HUES64 (cell line): ENCODE data around the gene PDP2.
"Not testable (repeated sequence)": the region's sequence is repeated elsewhere in the genome, so short reads cannot be mapped to it uniquely, and the experiment has no call there.

Experiments
- H3K27ac ChIP-seq: 2 replicates; pipeline ENCODE4 v1.7.0; 2013; ENCODE audit warnings: low read depth, low read length, inconsistent platforms
- H3K27me3 ChIP-seq: 2 replicates; pipeline ENCODE4 v1.6.1; 2013; ENCODE audit warnings: mild to moderate bottlenecking, low read length; ENCODE audit not compliant: insufficient read depth
- H3K36me3 ChIP-seq: 2 replicates; pipeline ENCODE4 v1.6.1; 2013; ENCODE audit warnings: mild to moderate bottlenecking, low read length; ENCODE audit not compliant: insufficient read depth
- H3K4me1 ChIP-seq: 2 replicates; pipeline ENCODE4 v1.6.1; 2013; ENCODE audit warnings: mild to moderate bottlenecking, low read length, moderate library complexity; ENCODE audit not compliant: insufficient read depth
- H3K4me3 ChIP-seq: 2 replicates; pipeline ENCODE4 v1.5.1; 2013; ENCODE audit warnings: mild to moderate bottlenecking, low read length, moderate library complexity
- H3K9ac ChIP-seq: 2 replicates; pipeline ENCODE4 v1.6.1; 2013; ENCODE audit warnings: mild to moderate bottlenecking, low read depth, low read length
- H3K9me3 ChIP-seq: 2 replicates; pipeline ENCODE4 v1.6.1; 2013; ENCODE audit warnings: low read depth, low read length; ENCODE audit not compliant: insufficient read depth
- WGBS: fragments of 150-250, 120-280 bp; methylation state at CpG from one replicate; pipeline ENCODE4 v1.1.7; 2013; ENCODE audit warnings: missing lambda C conversion rate; 5-methylcytosine and 5-hydroxymethylcytosine counted together

Gene PDP2

DNA sequence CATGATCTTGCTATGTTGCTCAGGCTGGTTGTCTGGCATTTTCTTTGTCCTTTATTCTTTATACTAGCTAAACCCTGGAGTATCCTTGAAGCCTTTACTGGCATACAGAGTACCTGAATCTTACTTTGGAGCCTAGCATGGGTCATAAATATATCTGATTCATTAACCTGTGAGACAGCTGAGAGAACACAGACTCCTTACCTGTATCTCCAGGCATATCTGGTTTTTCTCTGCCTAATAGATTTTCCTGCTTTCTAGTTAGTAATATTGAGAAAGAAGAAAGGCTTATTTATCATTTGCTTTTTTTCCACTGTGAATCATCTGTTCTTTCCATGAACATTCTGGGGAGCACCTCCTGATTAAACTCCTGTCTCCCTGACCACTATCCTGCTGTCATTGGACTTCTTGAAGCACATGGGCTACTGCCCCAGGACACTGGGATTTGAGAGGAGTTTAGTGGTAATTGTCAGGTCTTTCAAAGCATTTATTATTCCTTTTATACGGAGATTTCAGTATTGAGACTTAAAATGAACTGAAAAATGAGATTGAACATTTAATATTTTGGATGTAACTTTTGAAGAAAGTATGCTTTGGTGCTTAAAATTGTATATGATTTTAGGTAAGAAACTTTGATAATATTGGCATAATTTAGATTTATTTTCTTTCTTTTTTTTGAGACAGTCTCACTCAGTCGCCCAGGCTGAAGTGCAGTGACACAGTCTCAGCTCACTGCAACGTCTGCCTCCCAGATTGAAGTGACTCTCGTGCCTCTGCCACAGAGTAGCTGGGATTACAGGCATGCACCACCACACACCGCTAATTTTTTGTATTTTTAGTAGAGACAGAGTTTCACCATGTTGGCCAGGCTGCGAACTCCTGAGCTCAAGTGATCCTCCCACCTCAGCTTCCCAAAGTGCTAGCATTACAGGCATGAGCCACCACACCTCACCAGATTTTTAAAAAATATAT, 8.6 kb downstream of the PDP2 start:
- 96% methylated on average over 6 of the region's 6 CpGs for WGBS
- Histone ChIP-seq H3K4me1 (no peaks in the 10 kb centered on the region), H3K9ac (no peak overlapping the region), H3K9me3 (no peaks in the 10 kb centered on the region), H3K4me3 (no peak overlapping the region), H3K27me3 (no peaks in the 10 kb centered on the region), H3K36me3 (peaks cover 47% of the 10 kb centered on the region), H3K27ac (no peak overlapping the region)

DNA sequence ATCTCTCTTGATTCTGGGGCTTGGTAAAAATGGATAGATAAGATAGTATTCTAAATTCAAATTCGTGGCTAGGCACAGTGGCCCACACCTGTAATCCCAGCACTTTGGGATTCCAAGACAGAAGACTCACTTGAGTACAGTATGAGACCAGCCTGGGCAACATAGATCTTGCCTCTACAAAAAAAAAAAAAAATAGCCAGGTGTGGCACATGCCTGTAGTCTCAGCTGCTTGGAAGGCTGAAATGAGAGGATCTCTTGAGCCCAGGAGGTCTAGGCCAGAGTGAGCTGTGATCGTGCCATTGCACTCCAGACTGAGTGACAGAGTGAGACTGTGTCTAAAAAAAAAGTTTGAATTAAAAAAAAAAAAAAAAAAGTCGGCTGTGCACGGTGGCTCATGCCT, 9.3 kb downstream of the PDP2 start:
- no peaks in the 10 kb centered on the region for H3K4me1 ChIP-seq
- H3K27ac ChIP-seq: no peak overlapping the region
- no peaks in the 10 kb centered on the region for H3K27me3 ChIP-seq
- no peak overlapping the region for H3K4me3 ChIP-seq
- 89% methylated on average over 3 of the region's 4 CpGs for WGBS
- H3K9ac ChIP-seq: no peak overlapping the region
- H3K9me3 ChIP-seq: no peaks in the 10 kb centered on the region
- peaks cover 41% of the 10 kb centered on the region for H3K36me3 ChIP-seq

- no peaks in the 10 kb centered on the region for H3K9me3 ChIP-seq
- no peaks in the 10 kb centered on the region for H3K27me3 ChIP-seq
- peaks cover 29% of the 10 kb centered on the region for H3K36me3 ChIP-seq
- 100% methylated on average over 1 of the region's 2 CpGs for WGBS
- no peaks in the 10 kb centered on the region for H3K4me1 ChIP-seq
- no peak overlapping the region for H3K27ac ChIP-seq
- H3K9ac ChIP-seq: no peak overlapping the region
- no peak overlapping the region for H3K4me3 ChIP-seq
Observed at GRCh38 chr16:66890799-66891198, 10.5 kb downstream of the PDP2 start.

GRCh38 chr16:66891360-66891759, 11.0 kb downstream of the PDP2 start:
- Histone ChIP-seq H3K9ac (no peak overlapping the region), H3K27me3 (no peaks in the 10 kb centered on the region), H3K4me1 (no peaks in the 10 kb centered on the region), H3K27ac (no peak overlapping the region), H3K36me3 (peaks cover 23% of the 10 kb centered on the region), H3K9me3 (no peaks in the 10 kb centered on the region), H3K4me3 (no peak overlapping the region)
- WGBS: 95% methylated on average over 4 of the region's 4 CpGs

DNA sequence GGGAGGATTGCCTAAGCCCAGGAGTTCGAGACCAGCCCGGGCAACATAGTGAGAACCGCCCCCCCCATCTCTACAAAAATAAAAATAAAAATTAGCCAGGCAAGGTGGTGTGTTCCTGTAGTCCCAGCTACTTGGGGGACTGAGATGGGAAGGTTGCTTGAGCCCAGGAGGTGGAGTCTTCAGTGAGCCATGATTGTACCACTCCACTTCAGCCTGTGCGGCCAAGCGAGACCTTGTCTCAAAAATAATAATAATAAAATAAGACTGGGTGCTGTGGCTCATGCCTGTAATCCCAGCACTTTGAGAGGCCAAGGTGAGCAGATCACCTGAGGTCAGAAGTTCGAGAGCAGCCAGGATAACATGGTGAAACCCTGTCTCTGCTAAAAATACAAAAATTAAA, 11.5 kb downstream of the PDP2 start:
- peaks cover 19% of the 10 kb centered on the region for H3K36me3 ChIP-seq
- WGBS: 90% methylated on average over 1 of the region's 6 CpGs
- H3K27me3 ChIP-seq: no peaks in the 10 kb centered on the region

GRCh38 chr16:66894055-66894454, 13.7 kb downstream of the PDP2 start:
- no peaks in the 10 kb centered on the region for H3K27me3 ChIP-seq
- H3K4me1 ChIP-seq: no peaks in the 10 kb centered on the region
- H3K9me3 ChIP-seq: no peaks in the 10 kb centered on the region
- WGBS: 86% methylated on average over 2 of the region's 2 CpGs
- no peak overlapping the region for H3K4me3 ChIP-seq
- H3K36me3 ChIP-seq: peaks cover 6% of the 10 kb centered on the region
- H3K9ac ChIP-seq: no peak overlapping the region; the same call in 1 of the 2 replicates
- no peak overlapping the region for H3K27ac ChIP-seq

More for the DNA sequence above, 11.5 kb downstream of the PDP2 start:
- Histone ChIP-seq H3K9ac (no peak overlapping the region), H3K9me3 (no peaks in the 10 kb centered on the region), H3K4me3 (no peak overlapping the region), H3K4me1 (no peaks in the 10 kb centered on the region), H3K27ac (no peak overlapping the region)

GRCh38 chr16:66894948-66895688, 14.8 kb downstream of the PDP2 start:
- WGBS: 67% methylated on average over 11 of the region's 11 CpGs
- Histone ChIP-seq H3K4me1 (peaks cover 5% of the 10 kb centered on the region), H3K9ac (no peak overlapping the region), H3K36me3 (peaks cover 5% of the 10 kb centered on the region), H3K27me3 (no peaks in the 10 kb centered on the region), H3K4me3 (no peak overlapping the region), H3K9me3 (no peaks in the 10 kb centered on the region), H3K27ac (no peak overlapping the region)

DNA sequence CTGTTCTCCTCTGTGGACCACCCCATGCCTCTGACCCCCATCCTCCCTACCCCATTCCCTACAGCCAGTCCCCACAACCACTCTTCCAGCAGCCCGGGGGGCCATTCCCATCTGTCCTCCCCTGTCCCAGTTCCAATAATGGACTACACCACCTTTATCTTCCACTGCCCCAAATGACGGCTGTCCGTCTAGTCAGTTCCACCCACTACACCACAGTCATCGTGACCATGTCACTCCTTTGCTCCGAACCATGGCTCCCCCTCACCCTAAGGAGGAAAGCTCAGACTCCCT, 15.3 kb downstream of the PDP2 start:
- Histone ChIP-seq H3K36me3 (peaks cover 5% of the 10 kb centered on the region), H3K9me3 (no peaks in the 10 kb centered on the region), H3K9ac (no peak overlapping the region), H3K4me1 (peaks cover 8% of the 10 kb centered on the region), H3K4me3 (no peak overlapping the region), H3K27ac (no peak overlapping the region), H3K27me3 (no peaks in the 10 kb centered on the region)
- WGBS: 94% methylated on average over 5 of the region's 5 CpGs

DNA sequence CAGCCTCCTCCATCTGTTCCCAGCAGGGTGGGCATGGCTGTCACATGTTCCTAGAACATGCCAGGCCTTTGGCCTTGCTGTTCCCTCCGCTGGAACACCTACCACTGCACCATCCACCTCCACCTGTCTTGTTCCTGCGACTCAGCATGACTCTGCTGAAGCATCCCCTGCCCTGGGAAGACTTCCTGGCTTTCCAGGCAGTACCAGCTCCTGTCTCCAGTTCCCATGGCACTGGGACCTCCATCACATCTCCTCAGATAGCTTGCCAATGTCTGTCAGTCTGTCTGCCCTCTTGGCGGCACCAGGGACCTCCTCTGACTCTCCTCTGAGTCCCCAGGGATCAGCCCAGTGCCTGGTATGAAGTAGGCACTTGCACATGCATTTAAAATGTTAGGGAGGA, 15.7 kb downstream of the PDP2 start:
- 92% methylated on average over 3 of the region's 3 CpGs for WGBS
- Histone ChIP-seq H3K9ac (no peak overlapping the region), H3K27ac (no peak overlapping the region), H3K9me3 (no peaks in the 10 kb centered on the region), H3K36me3 (peaks cover 3% of the 10 kb centered on the region), H3K4me3 (no peak overlapping the region), H3K27me3 (no peaks in the 10 kb centered on the region), H3K4me1 (peaks cover 8% of the 10 kb centered on the region)

DNA sequence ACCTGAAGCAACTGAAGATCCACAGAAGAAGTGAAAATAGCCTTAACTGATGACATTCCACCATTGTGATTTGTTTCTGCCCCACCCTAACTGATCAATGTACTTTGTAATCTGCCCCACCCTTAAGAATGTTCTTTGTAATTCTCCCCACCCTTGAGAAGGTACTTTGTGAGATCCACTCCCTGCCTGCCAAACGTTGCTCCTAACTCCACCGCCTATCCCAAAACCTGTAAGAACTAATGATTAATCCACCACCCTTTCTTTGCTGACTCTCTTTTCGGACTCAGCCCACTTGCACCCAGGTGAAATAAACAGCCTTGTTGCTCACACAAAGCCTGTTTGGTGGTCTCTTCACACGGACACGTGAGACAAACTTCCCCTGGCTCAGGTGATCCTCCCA, 16.4 kb downstream of the PDP2 start:
- H3K4me1 ChIP-seq, H3K27me3 ChIP-seq, H3K36me3 ChIP-seq, H3K4me3 ChIP-seq, H3K9ac ChIP-seq, H3K9me3 ChIP-seq, H3K27ac ChIP-seq: not testable (repeated sequence)
- 80% methylated on average over 5 of the region's 5 CpGs for WGBS

DNA sequence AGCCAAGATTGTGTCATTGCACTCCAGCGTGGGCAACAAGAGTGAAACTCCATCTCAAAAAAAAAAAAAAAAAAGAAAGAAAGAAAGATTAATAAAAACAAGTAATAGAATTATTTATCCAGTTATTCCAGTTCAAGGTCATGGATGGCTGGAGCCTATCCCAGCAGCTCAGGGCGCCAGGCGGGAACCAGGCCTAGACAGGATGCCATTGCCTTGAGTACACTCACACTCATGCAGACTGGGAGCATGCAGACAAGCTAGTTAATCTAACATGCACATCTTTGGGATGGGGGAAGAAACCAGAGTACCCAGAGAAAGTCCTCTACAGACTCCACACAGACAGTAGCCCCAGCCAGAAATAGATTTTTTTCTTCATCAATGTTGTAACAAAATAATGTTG, 17.9 kb downstream of the PDP2 start:
- Histone ChIP-seq H3K36me3 (no peaks in the 10 kb centered on the region), H3K27me3 (no peaks in the 10 kb centered on the region), H3K27ac (no peak overlapping the region), H3K4me1 (peaks cover 8% of the 10 kb centered on the region), H3K9ac (no peak overlapping the region), H3K9me3 (no peaks in the 10 kb centered on the region), H3K4me3 (no peak overlapping the region)
- WGBS: 90% methylated on average over 3 of the region's 3 CpGs
